BE2C (cell line): ENCODE measurements around the gene ZNF365.

Experiments
- DNase-seq: peaks from one replicate; pipeline ENCODE4 v3.0.0-alpha.2; 2020
- H3K27me3 ChIP-seq: fragments of 250-450 bp; sonication (Bioruptor Pico); 2 replicates; pipeline ENCODE4 v1.5.1; 2020; ENCODE audit warnings: mild to moderate bottlenecking
- H3K36me3 ChIP-seq: fragments of 250-450 bp; sonication (Bioruptor Pico); 2 replicates; pipeline ENCODE4 v1.5.1; 2020; ENCODE audit warnings: mild to moderate bottlenecking
- H3K4me1 ChIP-seq: fragments of 250-450 bp; sonication (Bioruptor Pico); 2 replicates; pipeline ENCODE4 v1.5.1; 2020
- H3K4me3 ChIP-seq: 2 replicates; pipeline ENCODE4 v1.5.1; 2011; ENCODE audit warnings: low read depth, low read length
- H3K9me3 ChIP-seq: fragments of 250-450 bp; sonication (Bioruptor Pico); 2 replicates; pipeline ENCODE4 v1.5.1; 2020
- CTCF ChIP-seq: IDR thresholded peaks from 2 replicates; pipeline ENCODE4 v1.5.1; 2012; ENCODE audit warnings: mild to moderate bottlenecking, low read depth, low read length

Gene ZNF365

GRCh38 chr10:62443866-62444265 is 69.7 kb downstream of the ZNF365 start:
- no peaks in the 10 kb centered on the region for H3K9me3 ChIP-seq
- H3K36me3 ChIP-seq, result no peaks in the 10 kb centered on the region
- no peak for DNase-seq
- no peak for TF ChIP-seq CTCF
- H3K4me3 ChIP-seq, result no peak overlapping the region
- no peaks in the 10 kb centered on the region; the same call in 1 of the 2 replicates for H3K27me3 ChIP-seq
- H3K4me1 ChIP-seq, result no peaks in the 10 kb centered on the region

GRCh38 chr10:62446627-62447026 is 72.5 kb downstream of the ZNF365 start:
- no peaks in the 10 kb centered on the region for H3K36me3 ChIP-seq
- no peaks in the 10 kb centered on the region; the same call in 1 of the 2 replicates for H3K27me3 ChIP-seq
- no peak for TF ChIP-seq CTCF

GRCh38 chr10:62450912-62451610 is 76.9 kb downstream of the ZNF365 start:
- no peaks in the 10 kb centered on the region for H3K36me3 ChIP-seq
- H3K4me3 ChIP-seq, result no peak overlapping the region
- no peaks in the 10 kb centered on the region for H3K9me3 ChIP-seq
- no peaks in the 10 kb centered on the region for H3K4me1 ChIP-seq
- TF ChIP-seq CTCF, result no peak
- DNase-seq, result no peak
- no peaks in the 10 kb centered on the region; the same call in 1 of the 2 replicates for H3K27me3 ChIP-seq

More at GRCh38 chr10:62446627-62447026, 72.5 kb downstream of the ZNF365 start:
- H3K9me3 ChIP-seq, result no peaks in the 10 kb centered on the region
- H3K4me1 ChIP-seq, result no peaks in the 10 kb centered on the region
- H3K4me3 ChIP-seq, result no peak overlapping the region
- no peak for DNase-seq

GRCh38 chr10:62451611-62451975 is 77.4 kb downstream of the ZNF365 start:
- H3K4me3 ChIP-seq, result no peak overlapping the region
- no peaks in the 10 kb centered on the region; the same call in 1 of the 2 replicates for H3K27me3 ChIP-seq
- H3K9me3 ChIP-seq, result no peaks in the 10 kb centered on the region
- TF ChIP-seq CTCF, result no peak
- no peak for DNase-seq
- H3K4me1 ChIP-seq, result no peaks in the 10 kb centered on the region
- H3K36me3 ChIP-seq, result no peaks in the 10 kb centered on the region
